K562 (cell line): ENCODE results near the gene MARK2.

Source experiments
- BCOR ChIP-seq: fragments of 450-650 bp; IDR thresholded peaks from 2 replicates; pipeline ENCODE4 v1.6.1; 2016
- CCAR2 ChIP-seq: fragments of 200-400 bp; formaldehyde crosslinking; IDR thresholded peaks from 2 replicates; pipeline ENCODE4 v1.6.1; 2017; ENCODE audit warnings: mild to moderate bottlenecking, low read depth, low read length
- EZH2 ChIP-seq: IDR thresholded peaks from 2 replicates; pipeline ENCODE4 v1.6.1; 2012; ENCODE audit warnings: low read depth, mild to moderate bottlenecking, inconsistent platforms, low read length, borderline replicate concordance
- GTF2A2 ChIP-seq: IDR thresholded peaks from 2 replicates; pipeline ENCODE4 v1.6.1; 2016; ENCODE audit warnings: mild to moderate bottlenecking, missing genetic modification characterization, missing compliant biosample characterization
- PHF8 ChIP-seq: fragments of 200-600 bp; sonication (generic); IDR thresholded peaks from 2 replicates; pipeline ENCODE4 v1.6.1; 2012; ENCODE audit warnings: mixed run types, mild to moderate bottlenecking, inconsistent platforms, low read length, moderate library complexity, borderline replicate concordance
- ZNF134 ChIP-seq: fragments of 250-450 bp; sonication (Bioruptor Pico); conservative IDR thresholded peaks from 2 replicates; pipeline ENCODE4 v1.4.0; 2020
- ZNF280A ChIP-seq: fragments of 450-650 bp; IDR thresholded peaks from 2 replicates; pipeline ENCODE4 v1.6.1; 2018; ENCODE audit warnings: mild to moderate bottlenecking, low read depth; ENCODE audit not compliant: partially characterized antibody
- TF ChIP-seq, protein P1 (sequence below): IDR thresholded peaks from 2 replicates; pipeline ENCODE4 v1.6.1; 2016; ENCODE audit warnings: missing genetic modification characterization, missing compliant biosample characterization
- TF ChIP-seq, protein P2 (sequence below), 3 experiments: IDR thresholded peaks in 2 of 3; conservative IDR thresholded peaks in 1 of 3; 2 replicates each; pipeline ENCODE4 v1.5.1; 2011 to 2012; ENCODE audit warnings: low read length in 3 of 3, mild to moderate bottlenecking in 3 of 3, control low read depth in 2 of 3, improper control_type of control experiment in 1 of 3, inconsistent platforms in 1 of 3, low read depth in 1 of 3, mixed read lengths in 1 of 3, moderate library complexity in 1 of 3; ENCODE audit not compliant: insufficient read depth in 2 of 3

DNA sequence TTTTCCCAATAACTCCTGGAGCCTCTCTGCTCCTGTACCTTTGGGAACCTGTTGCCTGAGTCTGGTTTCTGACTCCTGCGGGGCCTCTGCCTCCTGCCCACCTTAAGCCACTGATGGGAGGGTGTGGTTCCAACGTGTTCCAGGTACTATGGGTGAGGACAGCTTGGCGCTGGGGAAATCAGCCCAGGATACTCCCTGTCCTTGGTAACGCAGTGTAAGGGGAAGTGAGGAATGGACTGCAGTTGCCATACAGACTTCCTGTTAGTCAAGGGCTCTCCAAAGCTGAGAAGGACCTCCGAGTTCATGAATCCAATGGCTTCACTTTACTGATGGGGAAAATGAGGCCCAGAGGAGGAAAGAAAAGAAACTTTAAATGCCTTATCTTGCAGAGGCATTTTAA is 1.2 kb upstream of the MARK2 start:
- TF ChIP-seq, protein P1, sequence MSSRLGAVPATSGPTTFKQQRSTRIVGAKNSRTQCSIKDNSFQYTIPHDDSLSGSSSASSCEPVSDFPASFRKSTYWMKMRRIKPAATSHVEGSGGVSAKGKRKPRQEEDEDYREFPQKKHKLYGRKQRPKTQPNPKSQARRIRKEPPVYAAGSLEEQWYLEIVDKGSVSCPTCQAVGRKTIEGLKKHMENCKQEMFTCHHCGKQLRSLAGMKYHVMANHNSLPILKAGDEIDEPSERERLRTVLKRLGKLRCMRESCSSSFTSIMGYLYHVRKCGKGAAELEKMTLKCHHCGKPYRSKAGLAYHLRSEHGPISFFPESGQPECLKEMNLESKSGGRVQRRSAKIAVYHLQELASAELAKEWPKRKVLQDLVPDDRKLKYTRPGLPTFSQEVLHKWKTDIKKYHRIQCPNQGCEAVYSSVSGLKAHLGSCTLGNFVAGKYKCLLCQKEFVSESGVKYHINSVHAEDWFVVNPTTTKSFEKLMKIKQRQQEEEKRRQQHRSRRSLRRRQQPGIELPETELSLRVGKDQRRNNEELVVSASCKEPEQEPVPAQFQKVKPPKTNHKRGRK (tag) = no peak
- TF ChIP-seq CCAR2 = no peak
- TF ChIP-seq, protein P2, sequence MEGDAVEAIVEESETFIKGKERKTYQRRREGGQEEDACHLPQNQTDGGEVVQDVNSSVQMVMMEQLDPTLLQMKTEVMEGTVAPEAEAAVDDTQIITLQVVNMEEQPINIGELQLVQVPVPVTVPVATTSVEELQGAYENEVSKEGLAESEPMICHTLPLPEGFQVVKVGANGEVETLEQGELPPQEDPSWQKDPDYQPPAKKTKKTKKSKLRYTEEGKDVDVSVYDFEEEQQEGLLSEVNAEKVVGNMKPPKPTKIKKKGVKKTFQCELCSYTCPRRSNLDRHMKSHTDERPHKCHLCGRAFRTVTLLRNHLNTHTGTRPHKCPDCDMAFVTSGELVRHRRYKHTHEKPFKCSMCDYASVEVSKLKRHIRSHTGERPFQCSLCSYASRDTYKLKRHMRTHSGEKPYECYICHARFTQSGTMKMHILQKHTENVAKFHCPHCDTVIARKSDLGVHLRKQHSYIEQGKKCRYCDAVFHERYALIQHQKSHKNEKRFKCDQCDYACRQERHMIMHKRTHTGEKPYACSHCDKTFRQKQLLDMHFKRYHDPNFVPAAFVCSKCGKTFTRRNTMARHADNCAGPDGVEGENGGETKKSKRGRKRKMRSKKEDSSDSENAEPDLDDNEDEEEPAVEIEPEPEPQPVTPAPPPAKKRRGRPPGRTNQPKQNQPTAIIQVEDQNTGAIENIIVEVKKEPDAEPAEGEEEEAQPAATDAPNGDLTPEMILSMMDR (IDR thresholded peaks at IDR 0.05 in 2 of 3, conservative IDR thresholded peaks at IDR 0.05 in 1 of 3; ENCODE audit: insufficient read depth in 2 of 3, low read depth in 1 of 3, low read length in 3 of 3) = no peak
- no peak for TF ChIP-seq ZNF280A
- no peak for TF ChIP-seq GTF2A2
- no peak for TF ChIP-seq EZH2
- TF ChIP-seq BCOR = no peak
- TF ChIP-seq PHF8 = no peak
- no peak for TF ChIP-seq ZNF134 (CRISPR knock-in tag)
